ENCODE measurements around the gene ULBP3. TPM values are rescaled to one million over a fixed set of nuclear protein-coding genes. Genes with fewer than 3 reads are reported as not detected.

Gene ULBP3
- total and polyA plus RNA-seq, 2 of the 13 experiments (the other 11 are each of a cell fraction or from before 2014, with no cell fraction given): 0.42 to 0.48 TPM

GRCh38 chr6:150056916-150057315 is 12.0 kb downstream of the ULBP3 start:
- Histone ChIP-seq H3K79me2 (ENCODE audit: insufficient read depth, low read length) (no peaks in the 10 kb centered on the region), H3K27ac (ENCODE audit: extremely low read length, insufficient read depth, low read length) (no peak overlapping the region), H3K4me2 (ENCODE audit: low read depth, low read length) (no peak overlapping the region), H3K9ac (ENCODE audit: insufficient read depth, low read depth, low read length) (no peak overlapping the region), H3K4me1 (ENCODE audit: insufficient read depth, low read length) (no peaks in the 10 kb centered on the region), H3K27me3 (ENCODE audit: control insufficient read depth in 1 of 2, insufficient read depth in 2 of 2, low read length in 2 of 2) (peaks cover 7 to 73% of the 10 kb centered on the region in 2 experiments), H2AFZ (ENCODE audit: low read length) (no peak overlapping the region), H4K20me1 (ENCODE audit: insufficient read depth, low read length) (no peaks in the 10 kb centered on the region), H3K9me3 (ENCODE audit: low read length) (no peaks in the 10 kb centered on the region), H3K36me3 (replicated peaks in 1 of 2; ENCODE audit: control insufficient read depth in 1 of 2, insufficient read depth in 2 of 2, low read length in 2 of 2) (no peaks in the 10 kb centered on the region), H3K4me3 (replicated peaks in 1 of 3; ENCODE audit: insufficient read depth in 1 of 3, low read depth in 2 of 3, low read length in 3 of 3) (no peak overlapping the region)
- CTCF ChIA-PET (ENCODE audit: low intra/inter-chr PET ratio, low total read pairs): no interaction called here
- no TSS peak for BruUV-seq (replicated peaks)
- TF ChIP-seq FOXK1 (CRISPR knock-in tag; IDR thresholded peaks at IDR 0.05; ENCODE audit: borderline replicate concordance, low read depth) (no peak), ZNF576 (CRISPR knock-in tag; IDR thresholded peaks at IDR 0.05) (no peak), MXD3 (CRISPR knock-in tag; IDR thresholded peaks at IDR 0.05) (no peak)
- in situ Hi-C loops (cut with HindIII; ENCODE audit: extremely low pct_ligation_motif_present, low pct_unique_long_range_greater_than_20kb) (no loop called here), intact Hi-C loops (cut with micrococcal nuclease; ENCODE audit: unreplicated experiment) (no loop called here)
- no peak for ATAC-seq
- no peak for DNase-seq (ENCODE audit: low spot score)
- whole genome bisulfite sequencing (ENCODE audit: low lambda C conversion rate): 43% methylated on average over 4 of the region's 4 CpGs
- no peak for FAIRE-seq
- POLR2A ChIA-PET: no interaction called here

- no peak overlapping the region for H2AFZ ChIP-seq (ENCODE audit: low read length)
- H3K9ac ChIP-seq (ENCODE audit: insufficient read depth, low read depth, low read length): no peak overlapping the region
- BruUV-seq (replicated peaks): no TSS peak
- intact Hi-C loops (cut with micrococcal nuclease; ENCODE audit: unreplicated experiment) (no loop called here), in situ Hi-C loops (cut with HindIII; ENCODE audit: extremely low pct_ligation_motif_present, low pct_unique_long_range_greater_than_20kb) (no loop called here)
- no peaks in the 10 kb centered on the region for H3K4me1 ChIP-seq (ENCODE audit: insufficient read depth, low read length)
- 20% methylated on average over 12 of the region's 12 CpGs for WGBS (ENCODE audit: low lambda C conversion rate)
- DNase-seq (ENCODE audit: low spot score) (no peak), FAIRE-seq (no peak), ATAC-seq (no peak)
- H3K27ac ChIP-seq (ENCODE audit: extremely low read length, insufficient read depth, low read length): no peak overlapping the region
- no peaks in the 10 kb centered on the region for H3K9me3 ChIP-seq (ENCODE audit: low read length)
- CTCF ChIA-PET (ENCODE audit: low intra/inter-chr PET ratio, low total read pairs): no interaction called here
- no peak overlapping the region for H3K4me2 ChIP-seq (ENCODE audit: low read depth, low read length)
- POLR2A ChIA-PET: no interaction called here
- no peak overlapping the region for H3K4me3 ChIP-seq (replicated peaks in 1 of 3; ENCODE audit: insufficient read depth in 1 of 3, low read depth in 2 of 3, low read length in 3 of 3)
- H3K36me3 ChIP-seq (replicated peaks in 1 of 2; ENCODE audit: control insufficient read depth in 1 of 2, insufficient read depth in 2 of 2, low read length in 2 of 2): no peaks in the 10 kb centered on the region
- peaks cover 7 to 73% of the 10 kb centered on the region in 2 experiments for H3K27me3 ChIP-seq (ENCODE audit: control insufficient read depth in 1 of 2, insufficient read depth in 2 of 2, low read length in 2 of 2)
- no peaks in the 10 kb centered on the region for H3K79me2 ChIP-seq (ENCODE audit: insufficient read depth, low read length)
- no peaks in the 10 kb centered on the region for H4K20me1 ChIP-seq (ENCODE audit: insufficient read depth, low read length)
- TF ChIP-seq IRF2 (CRISPR knock-in tag; IDR thresholded peaks at IDR 0.05) (no peak), ELF1 (CRISPR knock-in tag; IDR thresholded peaks at IDR 0.05) (no peak), SAP130 (CRISPR knock-in tag; IDR thresholded peaks at IDR 0.05; ENCODE audit: low read depth) (no peak), DNMT3B (CRISPR knock-in tag; conservative IDR thresholded peaks at IDR 0.05) (no peak), GLI4 (CRISPR knock-in tag; IDR thresholded peaks at IDR 0.05; ENCODE audit: borderline replicate concordance) (no peak), ZBTB44 (CRISPR knock-in tag; IDR thresholded peaks at IDR 0.05) (no peak), ZUFSP (CRISPR knock-in tag; IDR thresholded peaks at IDR 0.05; ENCODE audit: borderline replicate concordance) (no peak), ZNF496 (CRISPR knock-in tag; IDR thresholded peaks at IDR 0.05; ENCODE audit: insufficient replicate concordance) (no peak), ZNF362 (CRISPR knock-in tag; IDR thresholded peaks at IDR 0.05; ENCODE audit: borderline replicate concordance) (no peak), ZNF607 (CRISPR knock-in tag; IDR thresholded peaks at IDR 0.05; ENCODE audit: borderline replicate concordance) (no peak), TCF7 (IDR thresholded peaks at IDR 0.05; ENCODE audit: low read depth) (no peak), GTF2F1 (IDR thresholded peaks at IDR 0.05; ENCODE audit: low read length) (no peak)
Observed at GRCh38 chr6:150056156-150056555, 12.8 kb downstream of the ULBP3 start.
